ENCODE results near the gene SNCAIP.
"Not testable (repeated sequence)": the region's sequence is repeated elsewhere in the genome, so short reads cannot be mapped to it uniquely, and the experiment has no call there.

Gene SNCAIP

GRCh38 chr5:122362361-122362760, 50.3 kb downstream of the SNCAIP start:
- no peak for DNase-seq

GRCh38 chr5:122363623-122364022, 51.6 kb downstream of the SNCAIP start:
- no peak for DNase-seq

DNA sequence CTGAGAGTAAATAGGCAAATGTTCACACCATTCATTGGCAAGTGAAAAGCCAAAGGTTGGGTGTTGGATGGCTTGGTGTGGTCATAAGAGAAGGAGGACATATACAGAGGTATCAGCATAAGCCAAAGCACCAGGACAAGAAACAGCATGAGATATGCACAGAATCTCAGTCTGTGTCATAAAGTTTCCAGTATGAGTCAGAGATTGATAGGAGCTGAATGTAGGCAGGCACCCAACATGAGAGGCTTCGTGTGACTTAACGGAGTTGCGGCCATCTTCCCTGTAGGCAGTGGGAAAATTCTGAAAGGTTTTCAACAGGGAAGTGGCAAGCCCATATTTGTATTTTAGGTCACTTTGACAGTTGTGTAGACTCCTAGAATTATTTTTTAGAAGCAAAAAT, 54.5 kb downstream of the SNCAIP start:
- DNase-seq, result no peak

DNA sequence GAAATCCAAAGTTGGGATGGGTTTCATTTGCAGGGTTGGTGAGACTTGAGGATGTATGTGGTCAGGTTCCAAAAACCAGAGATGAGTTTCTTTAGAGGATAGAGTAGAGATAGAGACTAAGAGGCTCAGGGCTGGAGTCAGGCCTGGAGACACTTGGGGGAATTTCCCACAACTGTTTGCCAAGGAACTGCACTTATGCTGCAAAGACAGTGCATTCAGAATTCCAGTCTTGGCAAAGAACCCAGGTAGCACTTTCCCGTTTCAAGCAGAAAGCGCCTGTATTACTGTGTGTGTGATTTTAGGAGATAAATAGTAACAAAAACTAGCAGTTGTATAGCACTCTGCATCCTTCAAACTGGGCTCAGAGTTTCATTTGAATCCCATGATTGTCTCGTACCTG, 55.4 kb downstream of the SNCAIP start:
- no peak for DNase-seq

DNA sequence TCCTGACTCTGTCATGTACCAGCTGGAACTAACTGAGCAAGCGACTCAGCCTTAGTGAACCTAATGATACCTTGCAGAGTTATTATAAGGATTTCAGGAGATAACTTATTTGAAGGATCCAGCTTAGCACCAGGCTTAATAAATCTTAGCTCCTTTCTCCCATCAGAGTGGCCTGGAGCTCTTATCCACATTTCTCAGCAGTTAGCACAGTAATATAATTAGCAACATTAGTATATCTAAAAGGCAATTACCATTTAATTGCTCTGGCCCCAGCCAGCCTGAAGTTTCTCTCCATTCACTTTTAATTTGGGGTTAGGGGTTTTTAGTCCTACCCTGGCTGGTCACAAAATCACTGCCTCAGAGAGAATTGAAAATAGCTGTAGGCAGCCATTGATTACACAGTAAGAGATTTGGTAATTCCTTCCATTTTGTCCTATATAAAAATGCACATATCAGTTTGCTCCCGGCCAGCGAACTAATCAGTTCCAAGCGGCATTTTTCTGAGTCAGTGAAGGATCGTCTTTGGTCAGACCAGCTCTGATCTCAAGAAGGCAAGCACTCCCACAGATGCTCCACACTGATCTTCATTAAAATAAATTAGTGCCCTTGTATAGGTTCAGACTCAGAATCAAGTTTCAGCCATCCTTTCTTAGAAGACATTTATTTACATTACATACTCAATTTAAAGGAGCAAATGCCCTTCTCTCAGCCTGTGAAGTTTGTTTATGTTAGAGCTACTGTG, 56.6 kb downstream of the SNCAIP start:
- no peak for DNase-seq

GRCh38 chr5:122369253-122369815, 57.3 kb downstream of the SNCAIP start:
- DNase-seq, result no peak

- no peak for DNase-seq
Measured at GRCh38 chr5:122371511-122372151, 59.6 kb downstream of the SNCAIP start.

DNA sequence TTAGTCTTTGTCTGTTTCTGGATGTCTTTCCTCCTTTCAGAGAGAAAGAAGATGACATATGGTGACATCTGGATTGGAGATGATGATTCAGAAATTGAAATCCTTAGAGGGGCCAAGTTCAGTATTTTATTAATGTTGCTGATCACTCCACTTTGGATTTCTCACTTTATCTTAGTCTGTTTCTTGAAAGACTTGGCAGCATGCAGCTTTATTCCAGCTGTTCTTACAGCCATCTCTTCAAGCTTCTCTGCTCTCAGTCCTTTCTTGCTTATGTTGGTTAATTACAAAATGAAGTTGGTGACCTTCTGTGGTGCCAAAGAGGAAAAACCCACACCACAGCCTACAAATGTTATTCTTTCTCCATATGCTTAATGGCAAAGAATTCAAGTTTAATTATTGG, 62.1 kb downstream of the SNCAIP start:
- no peak for DNase-seq

GRCh38 chr5:122375801-122376200, 63.8 kb downstream of the SNCAIP start:
- no peak for DNase-seq

GRCh38 chr5:122376250-122376649, 64.2 kb downstream of the SNCAIP start:
- no peak for DNase-seq

GRCh38 chr5:122377026-122377425, 65.0 kb downstream of the SNCAIP start:
- no peak for DNase-seq

DNA sequence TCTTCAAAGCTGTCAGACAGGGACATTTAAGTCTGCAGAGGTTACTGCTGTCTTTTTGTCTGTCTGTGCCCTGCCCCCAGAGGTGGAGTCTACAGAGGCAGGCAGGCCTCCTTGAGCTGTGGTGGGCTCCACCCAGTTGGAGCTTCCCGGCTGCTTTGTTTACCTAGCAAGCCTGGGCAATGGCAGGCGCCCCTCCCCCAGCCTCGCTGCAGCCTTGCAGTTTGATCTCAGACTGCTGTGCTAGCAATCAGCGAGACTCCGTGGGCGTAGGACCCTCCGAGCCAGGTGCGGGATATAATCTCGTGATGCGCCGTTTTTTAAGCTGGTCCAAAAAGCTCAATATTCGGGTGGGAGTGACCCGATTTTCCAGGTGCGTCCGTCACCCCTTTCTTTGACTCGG, 70.9 kb downstream of the SNCAIP start:
- not testable (repeated sequence) for DNase-seq

GRCh38 chr5:122384739-122385235, 72.8 kb downstream of the SNCAIP start:
- DNase-seq, result no peak

DNA sequence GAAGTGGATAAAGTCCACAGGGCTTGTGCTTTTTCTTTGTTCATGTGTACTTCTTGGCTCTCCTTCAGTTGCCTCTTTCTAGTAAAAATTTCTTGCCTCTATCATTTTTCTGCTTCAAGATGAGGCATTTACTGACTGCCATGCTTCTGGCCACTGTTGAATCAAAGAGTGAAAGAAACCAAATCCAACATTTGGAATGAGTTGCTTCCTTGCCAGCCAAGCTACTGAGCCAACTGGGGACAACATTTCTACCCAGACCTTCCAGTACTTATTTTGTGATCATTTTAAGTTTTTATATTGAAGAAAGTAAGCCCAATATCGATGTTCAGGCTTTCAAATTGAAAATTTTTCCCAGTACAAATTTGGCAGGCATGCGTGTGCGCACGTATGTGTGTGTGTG, 73.2 kb downstream of the SNCAIP start:
- no peak for DNase-seq

GRCh38 chr5:122385808-122386207, 73.8 kb downstream of the SNCAIP start:
- no peak for DNase-seq

GRCh38 chr5:122390154-122390553, 78.1 kb downstream of the SNCAIP start:
- DNase-seq, result no peak

DNA sequence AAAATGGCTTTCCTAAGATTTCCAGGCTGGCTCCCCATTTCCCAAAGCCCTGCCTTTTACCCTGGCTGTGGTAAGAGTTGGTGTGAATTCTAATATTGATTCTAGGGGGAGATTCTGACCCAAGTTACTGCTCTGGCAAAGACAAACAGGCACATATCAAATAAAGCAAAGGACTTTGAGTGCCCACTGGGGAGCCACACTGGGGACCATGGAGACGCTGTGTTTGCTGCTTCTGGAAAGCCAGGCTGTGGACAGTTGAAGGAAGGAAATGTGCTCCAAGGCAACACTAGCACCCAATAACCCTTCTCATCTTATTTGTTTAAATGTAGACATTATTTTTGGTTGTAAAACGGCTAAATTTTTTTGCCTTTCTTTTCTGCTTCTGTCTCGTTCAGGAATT, 78.7 kb downstream of the SNCAIP start:
- no peak for DNase-seq

GRCh38 chr5:122391621-122392020, 79.6 kb downstream of the SNCAIP start:
- DNase-seq, result no peak

DNA sequence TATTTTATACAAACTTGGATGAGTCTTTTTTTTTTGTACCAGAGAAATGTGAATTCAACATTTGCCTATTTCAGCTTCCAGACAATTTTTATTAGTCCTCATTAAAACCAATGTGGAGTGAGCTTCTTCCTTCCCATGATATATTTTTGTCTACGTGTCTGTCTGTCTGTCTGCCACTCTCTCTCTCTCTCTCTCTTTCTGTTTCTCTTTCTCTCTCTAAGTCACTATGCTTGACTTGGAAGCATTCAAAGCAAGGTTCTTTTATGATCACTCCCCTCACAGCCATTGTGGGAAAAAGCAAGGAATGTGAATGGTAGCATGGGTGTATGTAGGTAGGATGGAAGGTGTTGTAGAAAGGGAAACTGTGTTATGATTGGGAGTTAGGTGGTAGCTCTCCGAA, 80.2 kb downstream of the SNCAIP start:
- DNase-seq, result no peak

DNA sequence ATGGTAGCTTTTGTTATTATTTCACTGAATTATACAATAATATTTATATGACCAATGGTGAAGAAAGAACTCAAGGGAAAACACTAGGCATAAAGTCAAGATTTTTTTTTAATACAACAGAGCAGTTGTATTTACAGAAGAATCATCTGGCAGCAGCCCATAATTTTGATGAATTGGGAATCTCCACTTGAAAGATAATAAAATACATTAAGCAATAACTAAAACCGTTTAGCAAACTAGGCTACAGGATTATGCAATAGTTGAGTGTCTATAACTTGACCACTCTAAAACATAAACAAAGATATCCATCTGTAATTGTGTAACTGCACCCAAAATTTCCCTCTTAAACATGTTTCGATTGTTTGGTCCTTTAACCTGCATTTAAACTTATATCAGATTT, 80.8 kb downstream of the SNCAIP start:
- no peak for DNase-seq

GRCh38 chr5:122394284-122394930, 82.4 kb downstream of the SNCAIP start:
- DNase-seq, result no peak

GRCh38 chr5:122398016-122398415, 86.0 kb downstream of the SNCAIP start:
- DNase-seq, result no peak

GRCh38 chr5:122400341-122400740, 88.3 kb downstream of the SNCAIP start:
- DNase-seq, result no peak

DNA sequence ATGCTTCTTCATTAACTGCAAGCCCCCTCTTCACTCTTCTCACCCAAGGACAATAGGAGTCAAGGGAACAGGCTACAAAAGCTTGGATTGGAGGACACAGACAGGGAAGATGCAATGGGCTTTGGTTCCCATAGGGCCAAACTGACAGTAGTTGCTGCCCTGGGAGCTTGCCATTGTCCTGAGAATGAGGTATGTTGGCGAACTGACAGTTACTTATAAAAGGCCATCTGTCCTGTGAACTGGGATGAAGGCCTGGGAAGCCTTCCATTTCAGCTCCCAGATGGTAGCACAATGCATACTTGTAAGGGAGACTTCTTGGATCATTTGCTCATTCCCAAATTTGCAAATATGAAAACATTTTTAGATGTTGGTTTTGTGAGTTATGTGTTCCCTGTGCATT, 88.9 kb downstream of the SNCAIP start:
- no peak for DNase-seq

All from activated CD4-positive, alpha-beta T cell treated with anti-CD3 and anti-CD28 coated beads for 48 hours (primary cell).